Measurements from ENCODE around the gene ZNF106.

DNA sequence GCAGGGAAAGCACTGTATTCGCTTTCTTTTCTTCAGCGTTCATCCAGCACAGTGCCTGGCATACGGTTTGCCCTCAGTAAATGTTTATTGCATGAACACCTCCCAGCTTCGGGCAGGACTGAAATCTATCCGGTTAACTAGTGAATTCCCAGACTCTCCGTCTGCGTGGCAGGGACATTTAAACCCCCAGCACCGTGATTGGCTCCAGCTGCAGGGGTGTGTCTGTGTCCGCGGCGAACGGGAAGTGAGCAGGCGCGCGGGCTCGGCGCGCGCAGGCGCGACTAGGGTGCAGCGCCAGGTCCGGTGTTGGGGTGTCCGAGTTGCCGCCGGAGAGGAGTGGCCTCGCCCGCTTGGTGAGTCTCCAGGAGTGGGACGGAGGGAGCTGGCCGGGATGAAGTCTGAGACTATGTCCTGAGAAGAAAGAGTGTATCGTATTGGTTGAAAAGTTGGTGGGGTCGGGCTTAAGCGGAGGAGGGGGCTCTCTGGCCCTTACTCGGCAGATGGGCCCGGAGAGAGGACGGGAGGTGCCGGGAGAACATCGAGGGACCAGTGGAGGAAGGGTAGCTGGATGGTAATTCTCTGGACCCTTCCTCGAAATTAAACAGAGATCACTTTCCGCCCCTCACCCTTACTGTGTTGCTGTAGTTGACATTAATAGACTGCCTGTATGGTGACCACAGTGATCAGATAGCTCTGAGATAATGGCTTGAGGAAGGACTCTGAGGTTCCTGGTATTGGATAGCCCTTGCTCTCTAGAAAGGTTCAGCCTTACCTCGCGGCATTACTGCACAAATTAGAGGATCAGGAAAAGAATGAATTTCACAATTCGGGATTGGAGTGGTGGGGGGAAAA lies 4.6 kb upstream of the ZNF106 start, which contains the start of gene SNAP23:
- TF ChIP-seq POLR2AphosphoS5 (IDR thresholded peaks at IDR 0.05; ENCODE audit: low read depth, low read length) (peak; percentile 76), FOSL1 (IDR thresholded peaks at IDR 0.05; ENCODE audit: low read depth) (no peak)
- TF ChIP-seq, protein P1, sequence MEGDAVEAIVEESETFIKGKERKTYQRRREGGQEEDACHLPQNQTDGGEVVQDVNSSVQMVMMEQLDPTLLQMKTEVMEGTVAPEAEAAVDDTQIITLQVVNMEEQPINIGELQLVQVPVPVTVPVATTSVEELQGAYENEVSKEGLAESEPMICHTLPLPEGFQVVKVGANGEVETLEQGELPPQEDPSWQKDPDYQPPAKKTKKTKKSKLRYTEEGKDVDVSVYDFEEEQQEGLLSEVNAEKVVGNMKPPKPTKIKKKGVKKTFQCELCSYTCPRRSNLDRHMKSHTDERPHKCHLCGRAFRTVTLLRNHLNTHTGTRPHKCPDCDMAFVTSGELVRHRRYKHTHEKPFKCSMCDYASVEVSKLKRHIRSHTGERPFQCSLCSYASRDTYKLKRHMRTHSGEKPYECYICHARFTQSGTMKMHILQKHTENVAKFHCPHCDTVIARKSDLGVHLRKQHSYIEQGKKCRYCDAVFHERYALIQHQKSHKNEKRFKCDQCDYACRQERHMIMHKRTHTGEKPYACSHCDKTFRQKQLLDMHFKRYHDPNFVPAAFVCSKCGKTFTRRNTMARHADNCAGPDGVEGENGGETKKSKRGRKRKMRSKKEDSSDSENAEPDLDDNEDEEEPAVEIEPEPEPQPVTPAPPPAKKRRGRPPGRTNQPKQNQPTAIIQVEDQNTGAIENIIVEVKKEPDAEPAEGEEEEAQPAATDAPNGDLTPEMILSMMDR (IDR thresholded peaks at IDR 0.05 in 2 of 3, conservative IDR thresholded peaks at IDR 0.05 in 1 of 3; ENCODE audit: borderline replicate concordance in 1 of 3, insufficient read depth in 1 of 3, low read depth in 2 of 3, low read length in 2 of 3) = no peak
- TF ChIP-seq, protein P2, sequence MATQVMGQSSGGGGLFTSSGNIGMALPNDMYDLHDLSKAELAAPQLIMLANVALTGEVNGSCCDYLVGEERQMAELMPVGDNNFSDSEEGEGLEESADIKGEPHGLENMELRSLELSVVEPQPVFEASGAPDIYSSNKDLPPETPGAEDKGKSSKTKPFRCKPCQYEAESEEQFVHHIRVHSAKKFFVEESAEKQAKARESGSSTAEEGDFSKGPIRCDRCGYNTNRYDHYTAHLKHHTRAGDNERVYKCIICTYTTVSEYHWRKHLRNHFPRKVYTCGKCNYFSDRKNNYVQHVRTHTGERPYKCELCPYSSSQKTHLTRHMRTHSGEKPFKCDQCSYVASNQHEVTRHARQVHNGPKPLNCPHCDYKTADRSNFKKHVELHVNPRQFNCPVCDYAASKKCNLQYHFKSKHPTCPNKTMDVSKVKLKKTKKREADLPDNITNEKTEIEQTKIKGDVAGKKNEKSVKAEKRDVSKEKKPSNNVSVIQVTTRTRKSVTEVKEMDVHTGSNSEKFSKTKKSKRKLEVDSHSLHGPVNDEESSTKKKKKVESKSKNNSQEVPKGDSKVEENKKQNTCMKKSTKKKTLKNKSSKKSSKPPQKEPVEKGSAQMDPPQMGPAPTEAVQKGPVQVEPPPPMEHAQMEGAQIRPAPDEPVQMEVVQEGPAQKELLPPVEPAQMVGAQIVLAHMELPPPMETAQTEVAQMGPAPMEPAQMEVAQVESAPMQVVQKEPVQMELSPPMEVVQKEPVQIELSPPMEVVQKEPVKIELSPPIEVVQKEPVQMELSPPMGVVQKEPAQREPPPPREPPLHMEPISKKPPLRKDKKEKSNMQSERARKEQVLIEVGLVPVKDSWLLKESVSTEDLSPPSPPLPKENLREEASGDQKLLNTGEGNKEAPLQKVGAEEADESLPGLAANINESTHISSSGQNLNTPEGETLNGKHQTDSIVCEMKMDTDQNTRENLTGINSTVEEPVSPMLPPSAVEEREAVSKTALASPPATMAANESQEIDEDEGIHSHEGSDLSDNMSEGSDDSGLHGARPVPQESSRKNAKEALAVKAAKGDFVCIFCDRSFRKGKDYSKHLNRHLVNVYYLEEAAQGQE (IDR thresholded peaks at IDR 0.05; ENCODE audit: low read depth) = no peak
